HG03025 (cell line): ENCODE results near the gene CHID1.
A peak's percentile ranks its signal among the peaks of the same experiment; 100 is the strongest.

ENCODE experiments used
- ATAC-seq: cut with Tn5 transposase; IDR thresholded peaks from one replicate; pipeline ENCODE4 v1.9.1; 2021; ENCODE audit warnings: mild to moderate bottlenecking, moderate library complexity; ENCODE audit not compliant: unreplicated experiment, low FRiP score

The CHID1 gene

DNA sequence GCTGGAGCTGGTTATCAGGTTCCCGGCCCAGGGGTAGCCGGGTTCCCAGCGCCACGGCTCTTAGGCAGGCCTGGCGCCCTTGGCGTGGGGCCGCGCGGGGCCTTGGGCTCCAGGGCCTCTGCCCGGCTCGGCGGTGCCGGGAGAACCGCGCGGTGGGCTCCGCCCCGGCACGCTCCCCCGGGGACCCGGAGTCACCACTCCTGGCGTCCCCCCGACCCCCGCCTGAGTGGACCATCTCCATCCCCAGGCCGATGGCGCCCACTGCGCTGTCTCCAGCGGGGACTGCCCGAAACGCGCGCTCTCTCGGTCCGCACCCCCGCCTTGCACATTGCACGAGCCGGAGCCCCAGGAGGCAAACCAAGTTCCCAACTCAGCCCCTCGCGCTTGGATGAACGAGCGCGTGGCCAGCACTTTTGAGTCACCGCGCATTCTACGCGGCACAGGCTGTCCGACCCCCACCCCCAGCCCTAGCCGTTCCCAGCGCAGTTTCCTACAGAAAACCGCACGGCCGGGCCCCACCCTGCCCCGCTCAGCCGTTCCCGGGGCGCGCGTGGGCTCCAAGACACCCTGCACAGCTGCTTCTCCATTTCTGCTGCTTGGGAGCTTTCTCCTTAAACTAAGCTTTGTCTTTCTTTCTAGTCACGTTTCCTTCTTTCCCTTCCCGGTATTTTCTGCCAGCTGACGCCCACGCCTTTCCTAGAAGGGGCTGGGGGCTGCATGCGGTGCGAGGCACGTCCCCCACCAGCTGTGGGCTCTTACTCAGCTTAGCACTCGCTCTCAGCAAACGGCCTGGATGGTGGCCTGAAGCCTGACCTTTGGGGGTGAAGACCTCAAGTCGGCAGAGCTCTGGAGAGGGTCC, 650 bp upstream of the CHID1 start:
- ATAC-seq, result peak; percentile 28

GRCh38 chr11:910044-910588, 494 bp downstream of the CHID1 start:
- peak; percentile 37 for ATAC-seq

DNA sequence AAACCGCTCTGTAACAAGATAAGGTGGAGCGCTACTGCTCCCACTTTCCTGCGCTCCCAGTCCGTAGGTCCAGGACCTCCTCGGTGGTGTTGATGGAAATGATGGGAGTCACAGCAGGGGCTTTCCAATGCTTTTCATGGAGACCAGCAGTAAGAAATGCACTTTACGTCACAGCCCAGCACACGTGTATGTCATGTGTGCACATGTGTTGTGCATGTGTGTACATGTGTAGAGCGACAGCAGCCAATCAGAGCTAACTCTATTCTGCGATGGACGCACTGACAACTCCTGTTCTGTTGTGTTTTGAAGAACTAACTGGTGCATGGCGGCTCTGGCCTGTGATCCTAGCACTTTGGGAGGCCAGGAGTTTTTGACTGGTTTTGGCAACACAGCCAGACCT, 1.2 kb downstream of the CHID1 start:
- no peak for ATAC-seq

DNA sequence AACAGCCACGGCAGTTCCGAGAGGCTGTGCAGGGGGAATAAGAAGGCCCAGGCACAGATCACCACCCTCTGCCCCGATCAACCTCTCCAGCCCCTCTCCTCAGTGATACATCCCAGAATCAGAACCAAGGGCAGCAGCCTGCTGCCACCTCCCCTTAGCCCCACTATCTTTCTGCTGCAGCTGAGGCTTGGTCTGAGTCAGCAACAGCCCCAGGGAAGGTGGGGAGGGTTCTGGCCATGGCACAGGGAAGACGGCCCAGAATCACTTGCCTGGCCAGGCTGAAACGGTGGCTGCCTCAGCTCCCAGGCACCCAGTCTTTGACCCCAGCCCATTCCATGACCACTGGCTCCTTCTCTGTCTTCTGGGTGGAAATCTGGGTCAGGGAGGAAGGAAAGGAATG, 2.3 kb downstream of the CHID1 start:
- no peak for ATAC-seq

DNA sequence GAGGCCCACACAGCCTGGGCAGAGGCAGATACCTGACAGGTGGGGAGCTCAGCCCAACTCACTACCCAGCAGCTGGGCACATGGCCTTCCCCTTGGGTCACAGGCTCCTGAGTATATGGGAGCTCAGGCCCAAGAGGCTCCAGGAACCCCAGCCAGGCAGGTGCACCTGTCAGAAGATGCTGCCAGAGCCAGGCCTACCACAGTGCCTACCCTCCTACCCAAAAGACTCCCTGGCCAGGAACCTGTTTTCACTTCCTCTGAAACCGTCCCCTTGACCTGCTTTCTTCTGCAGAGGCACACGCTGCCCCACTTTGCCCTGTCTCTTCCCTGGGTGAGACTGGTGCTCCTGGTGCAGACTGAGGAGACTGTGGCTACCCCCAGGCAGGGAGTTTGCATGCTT, 2.9 kb downstream of the CHID1 start:
- ATAC-seq, result no peak

GRCh38 chr11:905952-906351, 4.7 kb downstream of the CHID1 start:
- no peak for ATAC-seq

DNA sequence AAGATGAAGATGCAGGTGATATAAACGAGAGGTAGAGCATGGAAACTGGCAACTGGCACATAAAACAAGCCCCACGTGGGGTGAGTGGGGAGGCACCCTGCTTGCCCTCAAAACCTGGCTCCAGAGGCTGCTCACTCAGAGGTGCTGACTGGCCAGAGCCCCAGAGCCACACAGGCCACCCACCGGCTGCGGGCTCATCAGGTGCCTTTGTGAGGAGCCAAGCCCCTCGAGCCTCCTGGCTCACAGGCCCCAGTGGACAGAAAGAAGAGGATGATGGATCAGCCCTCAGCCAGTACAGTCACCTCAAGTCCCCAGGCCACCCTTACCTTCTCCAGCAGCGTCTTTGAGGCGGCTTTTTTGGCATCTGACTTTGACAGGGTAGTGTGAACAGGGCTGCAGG, 6.2 kb downstream of the CHID1 start:
- ATAC-seq, result no peak

- ATAC-seq, result no peak
Observed at GRCh38 chr11:901452-902061, 9.1 kb downstream of the CHID1 start.

- no peak for ATAC-seq
Observed at GRCh38 chr11:900545-900944, 10.1 kb downstream of the CHID1 start.

- ATAC-seq, result no peak
Observed at GRCh38 chr11:899724-900123, 10.9 kb downstream of the CHID1 start.

- ATAC-seq, result no peak
Observed at GRCh38 chr11:898540-899190, 11.9 kb downstream of the CHID1 start.

GRCh38 chr11:898143-898511, 12.5 kb downstream of the CHID1 start:
- no peak for ATAC-seq

- ATAC-seq, result no peak
Observed at GRCh38 chr11:897253-898142, 13.1 kb downstream of the CHID1 start.

DNA sequence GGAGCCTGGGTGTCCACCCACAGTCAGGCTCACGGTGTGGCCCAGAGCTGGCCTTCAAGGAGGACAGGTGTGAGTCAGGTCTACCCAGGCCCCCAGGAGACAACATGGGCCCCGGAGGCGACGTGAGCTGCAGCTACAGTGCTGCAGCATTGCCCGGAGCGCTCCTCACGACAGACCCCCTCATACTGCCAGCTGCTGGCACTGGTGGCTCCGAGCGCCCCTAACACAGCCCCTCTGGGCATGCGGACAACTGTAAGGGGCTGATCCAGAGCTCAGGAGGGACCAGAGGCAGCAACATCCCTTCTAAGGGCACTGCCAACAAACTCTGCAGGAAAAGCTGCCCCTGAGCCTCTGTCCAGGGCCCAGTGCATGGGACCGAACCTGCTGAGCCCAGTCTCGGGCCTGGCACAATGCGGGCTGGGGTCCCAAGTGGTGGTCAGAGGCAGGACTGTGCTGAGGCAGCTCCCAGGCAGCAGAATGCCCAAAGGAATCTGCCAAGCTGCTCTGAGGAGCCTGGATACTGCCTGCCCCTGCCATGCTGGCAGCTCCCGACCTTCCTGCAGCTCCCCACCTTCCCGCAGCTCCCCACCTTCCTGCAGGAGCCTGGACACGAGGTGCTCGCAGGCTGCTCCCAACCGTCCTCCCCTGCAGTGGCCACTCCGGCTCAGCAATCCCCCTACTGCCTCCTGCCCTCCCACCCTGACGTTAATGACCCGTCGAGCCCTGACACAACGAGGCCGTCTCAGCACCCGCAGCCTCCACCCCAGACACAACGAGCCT, 15.1 kb downstream of the CHID1 start:
- ATAC-seq, result no peak

DNA sequence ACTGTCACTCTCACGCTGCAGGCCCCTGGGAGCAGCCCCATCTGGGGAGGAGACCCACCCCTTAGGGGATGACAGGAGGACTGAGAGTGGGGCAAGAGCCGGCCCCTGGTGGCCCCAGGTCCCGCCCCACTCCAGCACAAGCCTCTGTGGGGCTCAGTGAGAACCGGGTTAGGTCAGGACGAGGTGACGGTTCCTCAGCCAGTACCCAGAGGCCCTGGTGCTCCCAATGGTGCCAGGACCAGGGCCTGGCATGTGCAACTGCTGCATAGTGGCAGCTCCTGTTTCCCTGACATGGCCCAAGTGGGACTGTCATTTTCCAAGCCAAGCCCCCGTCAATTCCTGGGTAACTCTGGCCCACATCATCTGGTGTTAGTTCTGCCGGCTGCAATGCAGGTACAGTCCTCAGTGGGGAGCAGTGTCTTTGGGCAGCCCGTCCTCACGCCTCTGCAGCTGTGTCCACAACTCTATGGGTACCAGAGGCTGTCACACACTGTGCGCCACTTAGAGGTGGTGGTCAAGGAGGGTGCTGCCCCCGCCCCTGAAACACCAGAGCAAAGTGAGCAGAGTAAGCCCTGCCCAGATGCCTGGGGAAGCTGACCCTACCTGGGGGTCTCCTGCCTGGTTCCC, 15.9 kb downstream of the CHID1 start:
- no peak for ATAC-seq

GRCh38 chr11:893008-893654, 17.5 kb downstream of the CHID1 start:
- ATAC-seq, result no peak

DNA sequence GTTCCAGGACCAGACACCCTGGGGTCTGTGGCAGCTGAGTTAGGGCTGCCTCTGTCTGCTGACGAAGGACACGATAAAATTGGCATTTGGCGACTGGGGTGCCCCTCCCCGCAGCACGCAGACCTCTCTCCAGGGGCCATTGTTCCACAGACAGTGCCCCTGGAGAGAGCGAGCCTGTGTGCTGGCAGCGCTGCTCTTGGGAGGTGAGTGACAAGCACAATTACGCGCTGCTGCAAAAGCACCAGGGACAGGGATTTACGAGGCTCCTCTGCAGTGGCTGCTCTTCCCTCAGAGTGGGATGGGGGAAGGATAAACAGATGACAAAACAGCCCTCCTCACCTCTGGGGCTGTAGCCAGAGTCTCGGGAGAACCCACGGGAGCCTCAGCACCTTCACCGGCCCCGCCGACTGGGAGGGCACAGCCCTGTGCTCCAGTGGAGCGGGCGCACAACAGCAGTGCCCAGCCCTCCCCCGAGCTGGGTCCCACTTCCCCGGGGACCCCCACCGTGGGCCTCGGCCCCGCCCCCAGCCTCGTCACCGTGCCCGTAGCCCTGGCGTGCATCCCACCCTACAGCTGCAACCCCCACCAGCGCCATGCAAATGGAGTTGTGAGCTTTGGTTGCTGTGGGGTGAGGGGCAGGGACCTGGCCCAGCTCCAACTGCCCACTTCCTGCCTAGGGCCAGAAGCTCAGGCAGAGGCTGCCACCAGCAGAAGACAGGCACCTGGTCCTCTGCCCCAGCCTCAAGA, 19.6 kb downstream of the CHID1 start:
- ATAC-seq, result no peak
